ENCODE results near the gene GALNT2. TPM values are rescaled to one million over a fixed set of nuclear protein-coding genes. Genes with fewer than 3 reads are reported as not detected.

GALNT2 gene
- total and polyA plus RNA-seq, 10 of the 15 experiments (the other 5 are each of a cell fraction or from before 2014, with no cell fraction given) = 0.52 to 27.7 (median 16.3) TPM

GRCh38 chr1:230293390-230293700, 226.3 kb downstream of the GALNT2 start (continued):
- TF ChIP-seq PRDM15 (CRISPR knock-in tag; IDR thresholded peaks at IDR 0.05) = no peak
- no peak for TF ChIP-seq EED (IDR thresholded peaks at IDR 0.05; ENCODE audit: low read depth)
- no peak for TF ChIP-seq MXI1 (IDR thresholded peaks at IDR 0.05; ENCODE audit: low read depth, low read length)
- TF ChIP-seq TCF12 (IDR thresholded peaks at IDR 0.05; ENCODE audit: low read depth, low read length) = no peak

GRCh38 chr1:230295367-230295766, 228.3 kb downstream of the GALNT2 start:
- no peak overlapping the region for H3K4me3 ChIP-seq
- DNase-seq (ENCODE audit: low read depth, low spot score) (no peak), FAIRE-seq (no peak), ATAC-seq (no peak)
- ChIA-PET CTCF (no interaction called here), SMC1A (ENCODE audit: uncharacterized antibody, unreplicated experiment) (no interaction called here), RAD21 (ENCODE audit: unreplicated experiment) (no interaction called here), POLR2A (no interaction called here)
- H3K4me2 ChIP-seq (ENCODE audit: control insufficient read depth, insufficient read depth) = no peak overlapping the region
- WGBS (ENCODE audit: insufficient coverage, insufficient replicate concordance, low lambda C conversion rate, missing lambda C conversion rate) = 28% methylated on average over 3 of the region's 3 CpGs
- H3K9ac ChIP-seq (ENCODE audit: control insufficient read depth, insufficient read depth, low read length) = no peak overlapping the region
- H2AFZ ChIP-seq (ENCODE audit: control insufficient read depth, low read depth, low read length) = no peak overlapping the region
- TF ChIP-seq SUPT20H (IDR thresholded peaks at IDR 0.05; ENCODE audit: borderline replicate concordance, control insufficient read depth, low read depth, low read length) (no peak), DPF2 (IDR thresholded peaks at IDR 0.05) (no peak), E2F4 (IDR thresholded peaks at IDR 0.05; ENCODE audit: low read depth, low read length) (no peak), USF1 (IDR thresholded peaks at IDR 0.05; ENCODE audit: borderline replicate concordance, extremely low read length, insufficient read depth, low read depth, low read length) (no peak), NFYA (IDR thresholded peaks at IDR 0.05; ENCODE audit: borderline replicate concordance, low read depth, low read length) (no peak), POLR2A (IDR thresholded peaks at IDR 0.05; ENCODE audit: low read depth, low read length) (no peak), ZZZ3 (IDR thresholded peaks at IDR 0.05; ENCODE audit: control insufficient read depth, insufficient read length, low read depth) (no peak), CBFB (IDR thresholded peaks at IDR 0.05; ENCODE audit: low read depth) (no peak), TAF1 (IDR thresholded peaks at IDR 0.05; ENCODE audit: borderline replicate concordance, low read depth, low read length) (no peak), JUND (IDR thresholded peaks at IDR 0.05; ENCODE audit: low read depth, low read length) (no peak), GABPA (IDR thresholded peaks at IDR 0.05; ENCODE audit: low read depth) (no peak), MTA3 (IDR thresholded peaks at IDR 0.05; ENCODE audit: borderline replicate concordance, low read length) (no peak), IKZF1 (conservative IDR thresholded peaks at IDR 0.05) (no peak), ZNF217 (IDR thresholded peaks at IDR 0.05) (no peak), POU2F2 (IDR thresholded peaks at IDR 0.05; ENCODE audit: borderline replicate concordance, low read depth, low read length) (no peak), NR2C1 (IDR thresholded peaks at IDR 0.05) (no peak), IKZF2 (IDR thresholded peaks at IDR 0.05) (no peak)
- BruUV-seq (replicated peaks) = no TSS peak
- H3K36me3 ChIP-seq (ENCODE audit: control insufficient read depth in 2 of 2, insufficient read depth in 2 of 2, low read length in 1 of 2) = no peaks in the 10 kb centered on the region
- in situ Hi-C loops (cut with MboI) = no loop called here
- no peaks in the 10 kb centered on the region for H3K4me1 ChIP-seq (ENCODE audit: control insufficient read depth, insufficient read depth, low read length)
- intact Hi-C loops (cut with micrococcal nuclease; ENCODE audit: unreplicated experiment) = no loop called here
- H3K9me3 ChIP-seq (replicated peaks; ENCODE audit: control insufficient read depth, insufficient read depth, low read length) = no peaks in the 10 kb centered on the region; the same call in 2 of the 3 replicates
- no peak overlapping the region for H3K27ac ChIP-seq (ENCODE audit: control insufficient read depth, insufficient read depth)
- no peaks in the 10 kb centered on the region for H4K20me1 ChIP-seq (ENCODE audit: control insufficient read depth, insufficient read depth)
- H3K27me3 ChIP-seq (replicated peaks in 1 of 2; ENCODE audit: control insufficient read depth in 2 of 2, insufficient read depth in 2 of 2, low read length in 1 of 2) = no peaks in the 10 kb centered on the region; a peak in 1 of 4 replicates
- H3K79me2 ChIP-seq (ENCODE audit: control insufficient read depth, insufficient read depth, low read length) = no peaks in the 10 kb centered on the region
